HG03108 (cell line): Measurements from ENCODE around the gene ALOX12.
A peak's percentile ranks its signal among the peaks of the same experiment; 100 is the strongest.

Source experiments
- ATAC-seq: cut with Tn5 transposase; IDR thresholded peaks from one replicate; pipeline ENCODE4 v1.9.1; 2021; ENCODE audit warnings: moderate library complexity; ENCODE audit not compliant: unreplicated experiment

Gene ALOX12

GRCh38 chr17:7002288-7003047, 6.6 kb downstream of the ALOX12 start:
- no peak for ATAC-seq

GRCh38 chr17:7003745-7004144, 7.9 kb downstream of the ALOX12 start:
- ATAC-seq = no peak

GRCh38 chr17:7004398-7005253, 8.8 kb downstream of the ALOX12 start:
- no peak for ATAC-seq

DNA sequence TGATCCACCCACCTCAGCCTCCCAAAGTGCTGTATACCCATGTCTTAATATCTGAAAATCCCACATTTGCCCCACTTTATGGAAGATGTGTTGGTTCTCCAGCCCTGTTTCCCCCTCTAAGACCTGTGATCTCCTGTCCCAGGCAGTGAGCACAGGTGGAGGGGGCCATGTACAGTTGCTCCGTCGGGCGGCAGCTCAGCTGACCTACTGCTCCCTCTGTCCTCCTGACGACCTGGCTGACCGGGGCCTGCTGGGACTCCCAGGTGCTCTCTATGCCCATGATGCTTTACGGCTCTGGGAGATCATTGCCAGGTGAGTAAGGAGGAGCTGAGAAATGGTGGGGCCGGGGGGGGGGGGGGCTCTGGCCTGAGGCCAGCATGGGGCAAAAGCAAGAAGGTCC, 9.9 kb downstream of the ALOX12 start:
- no peak for ATAC-seq

GRCh38 chr17:7007143-7007542, 11.3 kb downstream of the ALOX12 start:
- ATAC-seq = no peak

GRCh38 chr17:7010523-7010922, 14.7 kb downstream of the ALOX12 start:
- no peak for ATAC-seq

DNA sequence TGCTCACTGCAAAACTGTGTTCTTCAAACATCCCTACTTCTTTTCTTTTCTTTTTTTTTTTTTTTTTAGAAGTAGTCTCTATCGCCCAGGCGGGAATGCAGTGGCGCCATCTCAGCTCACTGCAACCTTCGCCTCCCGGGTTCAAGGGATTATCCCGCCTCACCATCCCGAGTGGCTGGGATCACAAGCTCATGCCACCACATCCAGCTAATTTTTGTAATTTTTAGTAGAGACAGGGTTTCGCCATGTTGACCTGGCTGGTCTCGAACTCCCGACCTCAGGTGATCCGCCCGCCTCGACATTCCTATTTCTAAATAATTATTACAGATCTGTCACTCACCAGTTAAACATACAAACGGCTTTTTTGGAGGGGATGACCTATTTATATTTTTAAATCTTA, 15.6 kb downstream of the ALOX12 start:
- no peak for ATAC-seq

- no peak for ATAC-seq
Measured at GRCh38 chr17:7011942-7012254, 16.0 kb downstream of the ALOX12 start.

- ATAC-seq = peak; percentile 78
Measured at GRCh38 chr17:7014261-7014994, 18.6 kb downstream of the ALOX12 start.

DNA sequence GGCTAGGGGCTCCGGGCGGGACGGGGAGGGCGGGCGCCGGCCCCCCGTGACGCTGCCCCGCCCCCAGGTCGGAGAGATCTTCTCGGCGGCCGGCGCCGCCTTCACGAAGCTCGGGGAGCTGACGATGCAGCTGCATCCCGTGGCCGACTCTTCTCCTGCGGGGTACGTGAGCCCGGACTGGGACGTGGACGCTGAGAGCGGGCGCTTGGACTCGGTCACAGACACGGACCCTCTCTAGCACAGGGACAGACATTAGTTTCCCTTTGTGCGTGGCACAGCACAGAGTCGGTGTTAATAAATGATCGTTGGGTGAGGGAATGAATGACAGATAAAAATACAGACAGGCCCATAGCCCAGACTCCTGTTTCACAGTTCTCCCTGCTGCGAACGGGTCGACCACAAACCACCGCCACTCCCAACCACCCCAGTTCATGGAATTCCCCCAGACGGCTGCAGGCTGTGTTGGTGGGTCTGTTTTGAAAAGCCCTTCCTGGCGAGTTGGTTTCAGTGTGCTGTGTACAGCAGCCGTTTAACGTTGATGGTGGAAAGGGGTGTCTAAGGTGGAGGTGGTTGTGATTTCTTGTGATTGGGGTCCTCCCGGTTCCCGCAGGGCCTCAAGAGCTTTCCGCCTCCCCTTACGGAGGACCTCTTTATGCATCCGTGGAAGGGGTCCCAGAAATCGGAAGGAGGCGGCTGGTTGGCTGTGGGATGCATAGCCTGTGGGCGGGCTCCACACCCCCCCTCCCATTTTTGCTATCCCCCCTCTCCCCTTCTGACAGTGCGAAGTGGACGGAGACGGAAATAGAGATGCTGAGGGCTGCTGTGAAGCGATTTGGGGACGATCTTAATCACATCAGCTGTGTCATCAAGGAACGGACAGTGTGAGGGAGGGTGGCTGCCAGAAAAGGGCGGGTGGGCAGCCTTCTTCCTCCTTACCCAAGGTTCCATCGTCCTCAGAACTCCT, 19.4 kb downstream of the ALOX12 start:
- peak; percentile 6 for ATAC-seq

DNA sequence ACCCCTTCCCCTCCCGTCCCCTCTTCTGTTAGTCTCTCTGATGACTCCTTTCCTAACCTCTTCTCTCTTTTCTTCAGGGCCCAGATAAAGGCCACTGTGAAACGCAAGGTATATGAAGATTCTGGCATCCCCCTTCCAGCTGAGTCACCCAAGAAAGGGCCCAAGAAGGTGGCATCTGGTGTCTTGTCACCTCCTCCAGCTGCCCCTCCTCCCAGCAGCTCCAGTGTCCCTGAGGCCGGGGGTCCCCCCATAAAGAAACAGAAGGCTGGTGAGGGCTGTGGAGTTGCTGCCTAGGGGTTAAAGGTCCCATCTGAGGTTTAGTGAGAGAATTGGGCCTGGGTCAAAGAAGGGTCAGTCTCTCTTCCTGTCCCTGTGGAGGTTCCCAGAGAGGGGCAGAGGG, 20.6 kb downstream of the ALOX12 start:
- no peak for ATAC-seq

- no peak for ATAC-seq
Measured at GRCh38 chr17:7016886-7017826, 21.3 kb downstream of the ALOX12 start.

DNA sequence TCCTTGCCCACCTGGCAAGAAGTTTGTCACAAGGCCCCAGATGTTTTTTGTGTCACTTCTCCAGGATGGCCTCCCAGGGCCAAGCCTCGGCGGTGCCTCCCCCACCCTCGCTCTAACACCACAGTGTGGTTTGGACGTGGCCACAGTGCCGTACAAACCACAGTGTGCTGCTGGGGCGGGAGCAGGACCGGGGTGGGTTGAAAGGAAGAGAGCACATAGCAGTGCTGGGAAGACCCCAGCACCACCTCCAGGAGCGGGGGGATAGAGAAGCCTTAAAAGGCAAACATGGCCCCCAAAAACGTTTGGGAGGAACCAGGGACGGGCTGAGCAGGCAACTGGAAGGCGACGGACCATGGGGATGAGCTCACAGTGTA, 22.0 kb downstream of the ALOX12 start:
- ATAC-seq = no peak

DNA sequence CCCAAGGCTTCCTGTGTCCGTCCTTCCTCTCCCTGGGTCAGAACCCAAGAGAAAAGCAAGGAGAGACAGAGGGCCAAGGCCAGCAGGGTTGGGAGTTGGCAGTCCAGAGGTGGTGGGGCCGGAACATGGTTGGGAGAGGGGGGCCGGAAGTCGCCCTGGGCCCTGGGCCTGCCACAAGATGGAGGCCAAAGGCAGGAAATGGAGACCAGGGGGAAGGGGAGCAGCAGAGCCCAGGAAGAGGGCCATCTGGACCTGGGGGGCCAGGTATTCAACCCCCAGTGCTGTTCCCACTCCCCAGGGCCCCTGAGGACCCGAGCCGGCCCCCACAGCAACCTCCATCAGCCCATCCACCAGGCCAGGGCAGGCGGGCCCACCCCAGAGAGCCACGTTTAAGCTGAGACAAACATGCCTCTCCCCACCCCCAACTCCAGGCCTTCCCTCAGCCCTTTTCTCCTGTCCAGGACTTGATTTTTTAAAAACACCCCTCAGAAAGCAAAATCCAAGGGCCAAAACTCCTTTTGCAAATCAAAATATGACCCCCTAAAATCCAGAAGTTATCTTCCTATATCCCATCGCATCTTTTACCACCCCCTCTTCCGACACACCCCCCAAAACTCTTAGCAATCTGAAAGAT, 22.6 kb downstream of the ALOX12 start:
- ATAC-seq = no peak

- ATAC-seq = no peak
Measured at GRCh38 chr17:7019367-7019766, 23.5 kb downstream of the ALOX12 start.

GRCh38 chr17:7019839-7020519, 24.1 kb downstream of the ALOX12 start:
- ATAC-seq = no peak

- ATAC-seq = no peak
Measured at GRCh38 chr17:7020894-7021664, 25.2 kb downstream of the ALOX12 start.
